ENCODE data around the gene PIGP.

DNA sequence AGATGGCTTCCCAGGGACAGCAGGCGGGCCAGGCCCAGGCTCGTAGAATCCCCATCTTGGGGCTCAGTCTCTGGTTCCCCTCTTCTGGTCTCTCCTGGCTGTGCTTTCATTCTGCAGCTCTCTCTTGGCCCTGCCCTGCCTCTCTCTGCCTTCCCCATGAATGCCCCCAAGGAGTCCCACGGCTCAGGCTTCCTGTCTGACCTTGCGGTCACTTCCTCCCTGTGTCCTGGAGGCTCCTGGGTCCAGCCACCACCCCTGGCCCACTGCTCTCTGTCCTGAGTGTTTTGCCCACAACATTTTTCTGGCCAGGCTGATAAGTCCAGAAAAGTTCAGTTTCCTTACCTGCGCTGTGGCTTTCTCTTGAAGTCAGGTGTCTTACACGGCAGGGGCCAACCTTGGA lies 29.1 kb downstream of the PIGP start:
- TF ChIP-seq, protein P1, sequence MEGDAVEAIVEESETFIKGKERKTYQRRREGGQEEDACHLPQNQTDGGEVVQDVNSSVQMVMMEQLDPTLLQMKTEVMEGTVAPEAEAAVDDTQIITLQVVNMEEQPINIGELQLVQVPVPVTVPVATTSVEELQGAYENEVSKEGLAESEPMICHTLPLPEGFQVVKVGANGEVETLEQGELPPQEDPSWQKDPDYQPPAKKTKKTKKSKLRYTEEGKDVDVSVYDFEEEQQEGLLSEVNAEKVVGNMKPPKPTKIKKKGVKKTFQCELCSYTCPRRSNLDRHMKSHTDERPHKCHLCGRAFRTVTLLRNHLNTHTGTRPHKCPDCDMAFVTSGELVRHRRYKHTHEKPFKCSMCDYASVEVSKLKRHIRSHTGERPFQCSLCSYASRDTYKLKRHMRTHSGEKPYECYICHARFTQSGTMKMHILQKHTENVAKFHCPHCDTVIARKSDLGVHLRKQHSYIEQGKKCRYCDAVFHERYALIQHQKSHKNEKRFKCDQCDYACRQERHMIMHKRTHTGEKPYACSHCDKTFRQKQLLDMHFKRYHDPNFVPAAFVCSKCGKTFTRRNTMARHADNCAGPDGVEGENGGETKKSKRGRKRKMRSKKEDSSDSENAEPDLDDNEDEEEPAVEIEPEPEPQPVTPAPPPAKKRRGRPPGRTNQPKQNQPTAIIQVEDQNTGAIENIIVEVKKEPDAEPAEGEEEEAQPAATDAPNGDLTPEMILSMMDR (IDR thresholded peaks at IDR 0.05; ENCODE audit: low read depth, low read length, poor library complexity, severe bottlenecking) = no peak
- no peak for TF ChIP-seq EZH2phosphoT487 (IDR thresholded peaks at IDR 0.05; ENCODE audit: borderline replicate concordance, low read length)
